ENCODE measurements around the gene PPP1R26. TPM values are rescaled to one million over a fixed set of nuclear protein-coding genes. Genes with fewer than 3 reads are reported as not detected.
A peak's percentile ranks its signal among the peaks of the same experiment; 100 is the strongest.

The PPP1R26 gene
- total and polyA plus RNA-seq, 9 of the 15 experiments (the other 6 are each of a cell fraction or from before 2014, with no cell fraction given), result 0.77 to 26.8 (median 9.3) TPM

DNA sequence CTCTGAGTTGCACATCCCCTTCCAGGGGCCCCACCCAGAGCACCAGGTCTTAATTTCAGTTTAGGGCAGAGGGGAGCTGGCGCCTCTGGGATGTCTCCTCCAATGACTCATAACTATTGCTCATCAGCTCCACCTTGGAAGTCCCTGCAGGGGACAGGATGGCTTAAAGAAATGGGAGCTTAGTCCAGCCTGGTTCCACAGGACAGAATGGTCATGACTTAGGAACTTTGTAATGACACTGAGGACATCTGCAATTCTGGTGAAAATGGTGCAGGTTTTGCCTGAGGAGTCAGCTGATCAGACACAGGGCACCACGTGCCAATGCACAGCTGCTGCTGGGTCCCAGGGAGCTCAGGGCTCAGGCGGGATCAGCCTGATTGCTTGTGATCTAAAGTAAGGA, 16.4 kb upstream of the PPP1R26 start (continued):
- no peak for TF ChIP-seq SMAD1 (IDR thresholded peaks at IDR 0.05; ENCODE audit: low read depth, low read length, partially characterized antibody)
- TF ChIP-seq, protein P1, sequence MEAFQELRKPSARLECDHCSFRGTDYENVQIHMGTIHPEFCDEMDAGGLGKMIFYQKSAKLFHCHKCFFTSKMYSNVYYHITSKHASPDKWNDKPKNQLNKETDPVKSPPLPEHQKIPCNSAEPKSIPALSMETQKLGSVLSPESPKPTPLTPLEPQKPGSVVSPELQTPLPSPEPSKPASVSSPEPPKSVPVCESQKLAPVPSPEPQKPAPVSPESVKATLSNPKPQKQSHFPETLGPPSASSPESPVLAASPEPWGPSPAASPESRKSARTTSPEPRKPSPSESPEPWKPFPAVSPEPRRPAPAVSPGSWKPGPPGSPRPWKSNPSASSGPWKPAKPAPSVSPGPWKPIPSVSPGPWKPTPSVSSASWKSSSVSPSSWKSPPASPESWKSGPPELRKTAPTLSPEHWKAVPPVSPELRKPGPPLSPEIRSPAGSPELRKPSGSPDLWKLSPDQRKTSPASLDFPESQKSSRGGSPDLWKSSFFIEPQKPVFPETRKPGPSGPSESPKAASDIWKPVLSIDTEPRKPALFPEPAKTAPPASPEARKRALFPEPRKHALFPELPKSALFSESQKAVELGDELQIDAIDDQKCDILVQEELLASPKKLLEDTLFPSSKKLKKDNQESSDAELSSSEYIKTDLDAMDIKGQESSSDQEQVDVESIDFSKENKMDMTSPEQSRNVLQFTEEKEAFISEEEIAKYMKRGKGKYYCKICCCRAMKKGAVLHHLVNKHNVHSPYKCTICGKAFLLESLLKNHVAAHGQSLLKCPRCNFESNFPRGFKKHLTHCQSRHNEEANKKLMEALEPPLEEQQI (IDR thresholded peaks at IDR 0.05), result no peak
- TF ChIP-seq, protein P2, sequence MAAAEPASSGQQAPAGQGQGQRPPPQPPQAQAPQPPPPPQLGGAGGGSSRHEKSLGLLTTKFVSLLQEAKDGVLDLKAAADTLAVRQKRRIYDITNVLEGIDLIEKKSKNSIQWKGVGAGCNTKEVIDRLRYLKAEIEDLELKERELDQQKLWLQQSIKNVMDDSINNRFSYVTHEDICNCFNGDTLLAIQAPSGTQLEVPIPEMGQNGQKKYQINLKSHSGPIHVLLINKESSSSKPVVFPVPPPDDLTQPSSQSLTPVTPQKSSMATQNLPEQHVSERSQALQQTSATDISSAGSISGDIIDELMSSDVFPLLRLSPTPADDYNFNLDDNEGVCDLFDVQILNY (CRISPR knock-in tag; IDR thresholded peaks at IDR 0.05), result no peak
- TF ChIP-seq, protein P3, sequence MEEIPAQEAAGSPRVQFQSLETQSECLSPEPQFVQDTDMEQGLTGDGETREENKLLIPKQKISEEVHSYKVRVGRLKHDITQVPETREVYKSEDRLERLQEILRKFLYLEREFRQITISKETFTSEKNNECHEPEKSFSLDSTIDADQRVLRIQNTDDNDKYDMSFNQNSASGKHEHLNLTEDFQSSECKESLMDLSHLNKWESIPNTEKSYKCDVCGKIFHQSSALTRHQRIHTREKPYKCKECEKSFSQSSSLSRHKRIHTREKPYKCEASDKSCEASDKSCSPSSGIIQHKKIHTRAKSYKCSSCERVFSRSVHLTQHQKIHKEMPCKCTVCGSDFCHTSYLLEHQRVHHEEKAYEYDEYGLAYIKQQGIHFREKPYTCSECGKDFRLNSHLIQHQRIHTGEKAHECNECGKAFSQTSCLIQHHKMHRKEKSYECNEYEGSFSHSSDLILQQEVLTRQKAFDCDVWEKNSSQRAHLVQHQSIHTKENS (CRISPR knock-in tag; IDR thresholded peaks at IDR 0.05), result no peak
- no peak for TF ChIP-seq ZNF717 (CRISPR knock-in tag; IDR thresholded peaks at IDR 0.05)
- TF ChIP-seq, protein P4, sequence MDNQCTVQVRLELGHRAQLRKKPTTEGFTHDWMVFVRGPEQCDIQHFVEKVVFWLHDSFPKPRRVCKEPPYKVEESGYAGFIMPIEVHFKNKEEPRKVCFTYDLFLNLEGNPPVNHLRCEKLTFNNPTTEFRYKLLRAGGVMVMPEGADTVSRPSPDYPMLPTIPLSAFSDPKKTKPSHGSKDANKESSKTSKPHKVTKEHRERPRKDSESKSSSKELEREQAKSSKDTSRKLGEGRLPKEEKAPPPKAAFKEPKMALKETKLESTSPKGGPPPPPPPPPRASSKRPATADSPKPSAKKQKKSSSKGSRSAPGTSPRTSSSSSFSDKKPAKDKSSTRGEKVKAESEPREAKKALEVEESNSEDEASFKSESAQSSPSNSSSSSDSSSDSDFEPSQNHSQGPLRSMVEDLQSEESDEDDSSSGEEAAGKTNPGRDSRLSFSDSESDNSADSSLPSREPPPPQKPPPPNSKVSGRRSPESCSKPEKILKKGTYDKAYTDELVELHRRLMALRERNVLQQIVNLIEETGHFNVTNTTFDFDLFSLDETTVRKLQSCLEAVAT (IDR thresholded peaks at IDR 0.05), result no peak
- TF ChIP-seq, protein P5, sequence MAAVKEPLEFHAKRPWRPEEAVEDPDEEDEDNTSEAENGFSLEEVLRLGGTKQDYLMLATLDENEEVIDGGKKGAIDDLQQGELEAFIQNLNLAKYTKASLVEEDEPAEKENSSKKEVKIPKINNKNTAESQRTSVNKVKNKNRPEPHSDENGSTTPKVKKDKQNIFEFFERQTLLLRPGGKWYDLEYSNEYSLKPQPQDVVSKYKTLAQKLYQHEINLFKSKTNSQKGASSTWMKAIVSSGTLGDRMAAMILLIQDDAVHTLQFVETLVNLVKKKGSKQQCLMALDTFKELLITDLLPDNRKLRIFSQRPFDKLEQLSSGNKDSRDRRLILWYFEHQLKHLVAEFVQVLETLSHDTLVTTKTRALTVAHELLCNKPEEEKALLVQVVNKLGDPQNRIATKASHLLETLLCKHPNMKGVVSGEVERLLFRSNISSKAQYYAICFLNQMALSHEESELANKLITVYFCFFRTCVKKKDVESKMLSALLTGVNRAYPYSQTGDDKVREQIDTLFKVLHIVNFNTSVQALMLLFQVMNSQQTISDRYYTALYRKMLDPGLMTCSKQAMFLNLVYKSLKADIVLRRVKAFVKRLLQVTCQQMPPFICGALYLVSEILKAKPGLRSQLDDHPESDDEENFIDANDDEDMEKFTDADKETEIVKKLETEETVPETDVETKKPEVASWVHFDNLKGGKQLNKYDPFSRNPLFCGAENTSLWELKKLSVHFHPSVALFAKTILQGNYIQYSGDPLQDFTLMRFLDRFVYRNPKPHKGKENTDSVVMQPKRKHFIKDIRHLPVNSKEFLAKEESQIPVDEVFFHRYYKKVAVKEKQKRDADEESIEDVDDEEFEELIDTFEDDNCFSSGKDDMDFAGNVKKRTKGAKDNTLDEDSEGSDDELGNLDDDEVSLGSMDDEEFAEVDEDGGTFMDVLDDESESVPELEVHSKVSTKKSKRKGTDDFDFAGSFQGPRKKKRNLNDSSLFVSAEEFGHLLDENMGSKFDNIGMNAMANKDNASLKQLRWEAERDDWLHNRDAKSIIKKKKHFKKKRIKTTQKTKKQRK (IDR thresholded peaks at IDR 0.05; ENCODE audit: borderline replicate concordance, low read depth, low read length), result no peak
- no peak for TF ChIP-seq ZNF324 (CRISPR knock-in tag; IDR thresholded peaks at IDR 0.05)
- TF ChIP-seq TRIM28 (IDR thresholded peaks at IDR 0.05), result no peak
- TF ChIP-seq GABPA (tag; conservative IDR thresholded peaks at IDR 0.05; ENCODE audit: low read depth), result no peak
- TF ChIP-seq ZBTB7A (IDR thresholded peaks at IDR 0.05; ENCODE audit: borderline replicate concordance, control insufficient read depth, low read depth, low read length), result no peak
- no peak for TF ChIP-seq ZNF232 (CRISPR knock-in tag; IDR thresholded peaks at IDR 0.05)
- TF ChIP-seq, protein P6, sequence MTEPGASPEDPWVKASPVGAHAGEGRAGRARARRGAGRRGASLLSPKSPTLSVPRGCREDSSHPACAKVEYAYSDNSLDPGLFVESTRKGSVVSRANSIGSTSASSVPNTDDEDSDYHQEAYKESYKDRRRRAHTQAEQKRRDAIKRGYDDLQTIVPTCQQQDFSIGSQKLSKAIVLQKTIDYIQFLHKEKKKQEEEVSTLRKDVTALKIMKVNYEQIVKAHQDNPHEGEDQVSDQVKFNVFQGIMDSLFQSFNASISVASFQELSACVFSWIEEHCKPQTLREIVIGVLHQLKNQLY (CRISPR knock-in tag; conservative IDR thresholded peaks at IDR 0.05), result no peak
- no peak for TF ChIP-seq ZNF75A (CRISPR knock-in tag; IDR thresholded peaks at IDR 0.05)
- no peak for TF ChIP-seq NUFIP1 (IDR thresholded peaks at IDR 0.05; ENCODE audit: partially characterized antibody)
- TF ChIP-seq JUN (IDR thresholded peaks at IDR 0.05; ENCODE audit: borderline replicate concordance, low read depth, low read length), result peak; percentile 82
- TF ChIP-seq JUN (CRISPR knock-in tag; IDR thresholded peaks at IDR 0.05; ENCODE audit: borderline replicate concordance), result no peak
- peak; percentile 92 for TF ChIP-seq JUND (IDR thresholded peaks at IDR 0.05; ENCODE audit: borderline replicate concordance, low read depth, low read length)
- peak; percentile 85; the same call in 2 of the 3 replicates for TF ChIP-seq JUND (tag; IDR thresholded peaks at IDR 0.05; ENCODE audit: borderline replicate concordance, low read depth, low read length)

All from K562 (cell line).